SJSA1 (cell line): Measurements from ENCODE around the gene BACH2. TPM values are rescaled to one million over a fixed set of nuclear protein-coding genes. Genes with fewer than 3 reads are reported as not detected.
"Not testable (repeated sequence)": the region's sequence is repeated elsewhere in the genome, so short reads cannot be mapped to it uniquely, and the experiment has no call there.

Source experiments
- DNase-seq, 2 experiments: peaks; one replicate each; pipeline ENCODE4 v3.0.0-alpha.2; 2015 to 2020; ENCODE audit warnings: low spot score in 2 of 2, low read depth in 1 of 2
- H3K27ac ChIP-seq: fragments of 250-450 bp; sonication (Bioruptor Pico); 2 replicates; pipeline ENCODE4 v1.5.1; 2020; ENCODE audit warnings: mild to moderate bottlenecking, moderate library complexity
- H3K27me3 ChIP-seq: fragments of 250-450 bp; sonication (Bioruptor Pico); replicated peaks from 2 replicates; pipeline ENCODE4 v1.5.1; 2020; ENCODE audit warnings: mild to moderate bottlenecking, moderate library complexity
- H3K36me3 ChIP-seq: fragments of 250-450 bp; sonication (Bioruptor Pico); 2 replicates; pipeline ENCODE4 v1.5.1; 2020; ENCODE audit warnings: mild to moderate bottlenecking
- H3K4me1 ChIP-seq: fragments of 250-450 bp; sonication (Bioruptor Pico); replicated peaks from 2 replicates; pipeline ENCODE4 v1.6.1; 2021; ENCODE audit warnings: mild to moderate bottlenecking
- H3K4me3 ChIP-seq: fragments of 250-450 bp; sonication (Bioruptor Pico); 2 replicates; pipeline ENCODE4 v1.5.1; 2020; ENCODE audit warnings: mild to moderate bottlenecking
- H3K9me3 ChIP-seq: fragments of 250-450 bp; sonication (Bioruptor Pico); replicated peaks from 2 replicates; pipeline ENCODE4 v1.5.1; 2020; ENCODE audit warnings: mild to moderate bottlenecking
- total RNA-seq: library from RNA; depleted of rRNA; stranded (reverse); fragments of >200 nt; shearing (Covaris generic); gene quantifications from 2 replicates; pipeline ENCODE4 v1.2.3, GENCODE V29; 2014; rRNA removed

The BACH2 gene
- total RNA-seq: 1.3 and 1.4 TPM in 2 replicates

GRCh38 chr6:90296341-90297114 lies at the start of gene BACH2:
BACH2 (minus strand) TSS chr6:90296843; CDS start chr6:90008844, 287,999 bp downstream.
- H3K4me1 ChIP-seq: peaks cover 18% of the 10 kb centered on the region
- H3K9me3 ChIP-seq: 0 out of 2 replicates have a peak, but pooled peaks cover 3% of the 10 kb centered on the region
- H3K36me3 ChIP-seq: no peaks in the 10 kb centered on the region
- H3K27ac ChIP-seq: peak within 1 kb of the TSS; percentile 34
- peak; percentile 77 to 94 for DNase-seq
- H3K27me3 ChIP-seq: no peaks in the 10 kb centered on the region; the same call in 1 of the 2 replicates
- peak within 1 kb of the TSS; percentile 67 for H3K4me3 ChIP-seq

GRCh38 chr6:90343576-90343975 lies 46.9 kb upstream of the BACH2 start:
- H3K4me3 ChIP-seq: no peak overlapping the region
- H3K36me3 ChIP-seq: no peaks in the 10 kb centered on the region
- no peak for DNase-seq
- H3K27ac ChIP-seq: no peak overlapping the region
- H3K27me3 ChIP-seq: peaks cover 11% of the 10 kb centered on the region
- H3K4me1 ChIP-seq: no peaks in the 10 kb centered on the region; the same call in 1 of the 2 replicates
- H3K9me3 ChIP-seq: 0 out of 2 replicates have a peak, but pooled peaks cover 2% of the 10 kb centered on the region

- Histone ChIP-seq H3K4me3 (no peak overlapping the region), H3K27ac (no peak overlapping the region), H3K36me3 (no peaks in the 10 kb centered on the region), H3K27me3 (no peaks in the 10 kb centered on the region), H3K9me3 (0 out of 2 replicates have a peak, but pooled peaks cover 2% of the 10 kb centered on the region), H3K4me1 (no peaks in the 10 kb centered on the region; the same call in 1 of the 2 replicates)
- DNase-seq: no peak
Measured at GRCh38 chr6:90338409-90338808, 41.8 kb upstream of the BACH2 start.

- Histone ChIP-seq H3K27me3 (no peaks in the 10 kb centered on the region), H3K27ac (no peak overlapping the region), H3K4me3 (no peak overlapping the region), H3K4me1 (no peaks in the 10 kb centered on the region; the same call in 1 of the 2 replicates), H3K9me3 (0 out of 2 replicates have a peak, but pooled peaks cover 2% of the 10 kb centered on the region), H3K36me3 (no peaks in the 10 kb centered on the region)
- DNase-seq: no peak
Measured at GRCh38 chr6:90336388-90336947, 39.8 kb upstream of the BACH2 start.

GRCh38 chr6:90333928-90334327 lies 37.3 kb upstream of the BACH2 start:
- Histone ChIP-seq H3K27me3 (no peaks in the 10 kb centered on the region), H3K4me3 (no peak overlapping the region), H3K9me3 (no peaks in the 10 kb centered on the region), H3K27ac (no peak overlapping the region), H3K36me3 (no peaks in the 10 kb centered on the region), H3K4me1 (no peaks in the 10 kb centered on the region; the same call in 1 of the 2 replicates)
- no peak for DNase-seq

- H3K27me3 ChIP-seq, H3K9me3 ChIP-seq, H3K36me3 ChIP-seq, DNase-seq, H3K4me1 ChIP-seq, H3K4me3 ChIP-seq, H3K27ac ChIP-seq: not testable (repeated sequence)
Measured at GRCh38 chr6:90332978-90333543, 36.4 kb upstream of the BACH2 start.

GRCh38 chr6:90329386-90330077 lies 32.9 kb upstream of the BACH2 start:
- H3K4me3 ChIP-seq: no peak overlapping the region
- no peaks in the 10 kb centered on the region for H3K36me3 ChIP-seq
- no peak overlapping the region for H3K27ac ChIP-seq
- DNase-seq: no peak
- no peaks in the 10 kb centered on the region for H3K9me3 ChIP-seq
- H3K27me3 ChIP-seq: no peaks in the 10 kb centered on the region
- 0 out of 2 replicates have a peak, but pooled peaks cover 4% of the 10 kb centered on the region for H3K4me1 ChIP-seq

DNA sequence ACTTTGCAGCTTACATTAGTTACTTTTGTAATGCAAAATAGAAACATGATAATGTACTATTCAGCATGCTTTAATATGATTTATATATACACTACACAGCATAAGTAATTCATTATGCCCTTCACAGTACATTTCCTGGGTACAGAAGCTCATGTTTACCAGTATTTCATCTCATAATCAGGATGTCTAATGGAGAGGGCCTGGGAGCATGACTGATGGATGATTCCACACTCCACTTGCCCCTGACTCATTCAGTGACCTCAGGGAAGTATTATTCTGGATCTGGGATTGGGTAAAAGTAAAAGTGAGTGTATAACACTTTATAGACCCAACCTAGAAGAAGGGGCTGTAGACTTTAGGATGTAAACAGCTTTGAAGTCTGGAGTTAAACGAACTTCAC lies 31.4 kb upstream of the BACH2 start:
- Histone ChIP-seq H3K36me3 (no peaks in the 10 kb centered on the region), H3K4me1 (0 out of 2 replicates have a peak, but pooled peaks cover 4% of the 10 kb centered on the region), H3K27me3 (no peaks in the 10 kb centered on the region), H3K27ac (no peak overlapping the region), H3K9me3 (no peaks in the 10 kb centered on the region), H3K4me3 (no peak overlapping the region)
- DNase-seq: peak in 1 of 2 experiments; percentile 12

DNA sequence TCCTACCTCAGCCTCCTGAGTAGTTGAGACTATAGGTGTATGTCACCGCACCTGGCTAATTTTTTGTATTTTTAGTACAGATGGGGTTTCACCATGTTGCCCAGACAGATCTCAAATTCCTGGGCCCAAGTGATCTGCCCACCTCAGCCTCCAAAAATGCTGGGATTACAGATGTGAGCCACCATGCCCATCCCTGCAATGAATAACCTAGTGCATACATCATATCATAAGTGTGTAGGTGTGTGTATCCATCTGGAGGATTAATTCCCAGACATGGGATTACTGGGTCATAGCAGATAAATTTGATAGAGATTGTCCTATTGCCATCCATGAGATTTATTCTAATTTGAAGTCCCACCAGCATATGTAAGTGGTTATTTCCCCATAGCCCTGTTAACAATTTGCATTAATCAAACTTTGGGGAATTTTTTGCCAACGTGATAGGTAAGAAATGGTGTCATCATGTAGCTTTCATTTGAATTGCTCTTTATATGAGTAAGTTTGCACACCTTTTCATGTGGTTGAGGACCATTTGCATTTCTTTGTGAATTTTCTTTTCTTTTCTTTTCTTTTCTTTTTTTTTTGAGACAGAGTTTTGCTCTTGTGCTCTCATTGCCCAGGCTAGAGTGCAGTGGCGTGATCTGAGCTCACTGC lies 29.9 kb upstream of the BACH2 start:
- DNase-seq: no peak
- no peaks in the 10 kb centered on the region for H3K9me3 ChIP-seq
- H3K4me1 ChIP-seq: 0 out of 2 replicates have a peak, but pooled peaks cover 4% of the 10 kb centered on the region
- H3K27me3 ChIP-seq: no peaks in the 10 kb centered on the region
- H3K27ac ChIP-seq: no peak overlapping the region
- no peak overlapping the region for H3K4me3 ChIP-seq
- no peaks in the 10 kb centered on the region for H3K36me3 ChIP-seq

DNA sequence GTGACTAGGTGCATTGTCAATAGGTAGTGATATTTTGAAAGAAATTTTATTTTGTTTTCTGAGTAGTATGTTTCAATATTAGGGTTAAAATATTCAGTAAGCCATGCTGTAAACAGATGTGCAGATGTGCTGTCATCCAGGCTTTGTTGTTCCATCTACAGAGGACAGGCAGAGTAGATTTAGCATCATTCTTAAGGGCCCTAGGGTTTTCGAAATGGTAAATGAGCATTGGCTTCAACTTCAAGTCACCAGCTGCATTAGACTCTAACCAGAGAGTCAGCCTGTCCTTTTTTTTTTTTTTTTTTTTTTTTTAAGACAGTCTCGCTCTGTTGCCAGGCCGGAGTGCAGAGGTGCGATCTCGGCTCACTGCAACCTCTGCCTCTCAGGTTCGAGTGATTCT lies 27.1 kb upstream of the BACH2 start:
- no peak overlapping the region for H3K4me3 ChIP-seq
- no peaks in the 10 kb centered on the region for H3K27me3 ChIP-seq
- no peak overlapping the region for H3K27ac ChIP-seq
- H3K4me1 ChIP-seq: 0 out of 2 replicates have a peak, but pooled peaks cover 4% of the 10 kb centered on the region
- H3K9me3 ChIP-seq: no peaks in the 10 kb centered on the region
- no peak for DNase-seq
- H3K36me3 ChIP-seq: no peaks in the 10 kb centered on the region

GRCh38 chr6:90322976-90323474 lies 26.4 kb upstream of the BACH2 start:
- no peak for DNase-seq
- 0 out of 2 replicates have a peak, but pooled peaks cover 2% of the 10 kb centered on the region for H3K4me1 ChIP-seq
- no peaks in the 10 kb centered on the region for H3K27me3 ChIP-seq
- H3K9me3 ChIP-seq: no peaks in the 10 kb centered on the region
- H3K27ac ChIP-seq: no peak overlapping the region
- H3K4me3 ChIP-seq: no peak overlapping the region
- no peaks in the 10 kb centered on the region for H3K36me3 ChIP-seq

DNA sequence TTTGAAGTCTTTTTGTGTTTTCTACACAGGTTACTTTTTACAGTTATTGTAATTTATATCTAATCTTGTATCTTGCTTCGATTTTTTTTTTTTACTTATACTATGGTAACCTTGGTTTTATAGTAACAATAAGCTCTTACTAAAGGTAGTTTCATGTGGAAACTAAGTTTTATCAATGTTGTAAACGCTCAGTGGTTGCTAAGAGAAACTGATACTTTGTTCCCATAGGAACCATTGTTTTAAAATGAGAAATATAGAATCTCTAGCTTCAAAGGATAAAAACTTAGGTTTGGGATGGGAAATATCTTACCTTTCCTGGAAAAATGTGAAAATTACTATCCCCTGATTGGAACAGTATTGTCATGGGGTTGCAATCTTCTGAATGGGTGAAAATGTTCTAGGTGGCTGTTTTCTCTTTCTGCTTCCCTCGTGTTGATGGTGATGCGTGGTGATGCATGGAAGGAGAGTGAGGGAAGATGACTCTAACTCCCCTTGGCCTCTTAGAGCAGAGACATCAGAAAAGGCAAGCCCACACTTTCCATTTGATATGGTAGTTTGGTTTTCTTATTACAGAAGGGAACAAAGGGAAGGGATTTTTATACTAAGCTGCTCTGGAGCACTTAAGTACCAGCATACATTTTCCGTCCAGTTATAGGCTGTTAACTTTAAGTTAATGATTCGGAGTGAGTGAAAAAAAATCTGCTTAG lies 23.5 kb upstream of the BACH2 start:
- Histone ChIP-seq H3K9me3 (no peaks in the 10 kb centered on the region), H3K36me3 (no peaks in the 10 kb centered on the region), H3K4me1 (no peaks in the 10 kb centered on the region), H3K27me3 (no peaks in the 10 kb centered on the region; the same call in 1 of the 2 replicates), H3K4me3 (no peak overlapping the region), H3K27ac (no peak overlapping the region)
- DNase-seq: no peak
